DMS53 (cell line): ENCODE results near the gene ACO1.
"Not testable (repeated sequence)": the region's sequence is repeated elsewhere in the genome, so short reads cannot be mapped to it uniquely, and the experiment has no call there.

Experiments used
- DNase-seq: peaks from one replicate; lab custom pipeline; 2025; lab: John Stamatoyannopoulos, UW

Gene ACO1

DNA sequence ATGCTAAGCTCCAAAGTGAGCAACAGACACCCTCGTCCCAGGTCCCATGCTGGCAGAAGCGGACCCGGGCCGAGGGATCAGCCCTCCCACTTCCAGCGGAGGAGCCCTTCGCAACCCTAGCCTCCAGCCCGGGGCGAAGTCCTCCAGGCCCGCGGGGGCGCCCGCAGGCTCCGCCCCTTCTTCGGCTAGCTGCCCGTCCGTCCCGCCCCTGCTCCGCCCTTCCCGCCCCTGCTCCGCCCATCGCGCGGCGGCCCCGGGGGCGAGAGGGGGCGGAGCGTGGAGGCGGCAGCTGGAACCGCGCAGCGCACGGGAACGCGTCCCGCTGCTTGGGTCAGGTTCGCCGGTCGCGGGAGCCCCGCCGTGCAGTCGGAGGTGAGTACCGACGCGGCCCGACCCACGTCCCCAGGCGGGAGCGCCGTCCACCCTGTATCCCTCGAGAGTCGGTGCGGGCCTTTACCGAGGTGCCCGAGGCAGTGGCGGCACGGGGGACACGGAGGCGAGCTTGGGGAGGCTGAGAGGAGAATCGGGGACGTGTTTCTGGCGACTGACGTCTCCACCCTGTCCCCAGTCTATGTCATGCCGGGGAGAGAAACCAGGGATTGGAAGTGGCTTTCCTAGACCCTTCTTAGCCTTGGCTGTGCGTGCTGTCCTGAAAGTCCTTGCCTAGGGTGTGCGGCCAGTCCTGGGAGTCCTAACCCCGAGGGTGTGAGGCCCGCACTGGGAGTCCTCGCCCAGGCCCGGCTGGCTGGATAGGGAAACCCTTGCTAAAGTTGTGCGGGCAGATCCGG is at the start of gene ACO1:
ACO1 (plus strand) TSS at position 280 of the 788 bp plus-strand sequence. CDS start 20,864 bp downstream, outside the sequence.
- peak; percentile 92 for DNase-seq

DNA sequence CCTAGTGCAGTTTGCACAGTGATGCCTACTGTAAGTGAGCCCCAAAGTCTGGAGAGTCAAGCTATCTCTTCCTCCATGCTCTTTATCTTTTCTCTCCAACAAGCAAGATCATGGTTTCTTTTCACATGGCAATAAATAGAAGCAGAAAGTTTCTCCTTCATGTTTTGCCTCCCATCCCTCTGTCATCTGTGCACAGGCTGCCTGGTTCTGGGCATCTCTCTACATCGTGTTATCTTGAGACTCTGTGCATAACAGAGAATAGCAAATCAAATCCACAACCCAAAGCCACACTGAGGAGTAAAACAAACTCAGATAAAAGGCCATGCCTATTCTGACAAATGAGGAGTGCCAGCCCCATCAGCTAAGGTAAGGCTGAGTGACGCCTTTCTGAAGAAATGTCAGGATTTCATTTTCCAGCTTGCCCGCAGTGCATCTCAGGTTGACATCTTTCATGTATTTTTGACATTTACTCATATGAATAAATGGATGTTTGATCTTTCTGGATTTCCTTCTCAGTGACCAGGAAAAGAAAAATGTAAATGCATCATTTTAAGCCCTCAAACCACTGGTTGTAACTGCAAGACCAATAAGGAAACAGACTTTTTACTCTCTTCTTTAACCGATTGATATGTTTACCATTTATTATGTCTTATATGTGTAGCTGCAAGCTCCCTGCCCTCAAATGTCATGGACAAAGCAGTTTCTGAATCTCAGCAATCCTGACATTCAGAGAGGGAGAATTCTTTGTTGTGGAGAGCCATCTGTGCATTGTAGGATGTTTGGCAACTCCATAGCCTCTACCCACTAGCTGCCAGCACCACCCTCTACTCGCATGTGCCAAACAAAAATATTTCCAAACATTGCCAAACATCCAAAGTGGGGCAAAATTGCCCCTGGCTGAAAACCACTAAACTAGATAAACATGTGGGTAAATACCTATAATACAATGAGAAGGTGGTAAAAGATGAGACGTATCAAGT is 49.2 kb upstream of the ACO1 start:
- DNase-seq, result no peak

DNA sequence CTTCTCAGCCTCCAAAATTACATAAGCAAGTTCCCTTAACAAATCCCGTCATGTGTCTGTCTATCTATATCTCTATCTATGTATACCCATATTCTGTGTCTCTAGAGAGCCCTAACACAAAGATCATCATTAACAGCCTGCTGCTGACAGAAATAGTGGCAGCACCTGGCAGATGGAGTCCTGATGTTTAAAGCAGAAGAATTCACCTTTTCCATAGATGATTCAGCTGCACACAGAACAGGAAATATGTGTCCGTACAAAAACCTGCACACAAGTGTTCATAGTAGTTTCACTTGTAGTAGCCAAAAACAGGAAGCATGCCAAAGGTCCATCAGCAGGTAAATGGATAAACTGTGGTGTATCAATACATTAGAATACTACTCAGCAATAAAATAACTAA is 45.0 kb upstream of the ACO1 start:
- DNase-seq, result no peak

DNA sequence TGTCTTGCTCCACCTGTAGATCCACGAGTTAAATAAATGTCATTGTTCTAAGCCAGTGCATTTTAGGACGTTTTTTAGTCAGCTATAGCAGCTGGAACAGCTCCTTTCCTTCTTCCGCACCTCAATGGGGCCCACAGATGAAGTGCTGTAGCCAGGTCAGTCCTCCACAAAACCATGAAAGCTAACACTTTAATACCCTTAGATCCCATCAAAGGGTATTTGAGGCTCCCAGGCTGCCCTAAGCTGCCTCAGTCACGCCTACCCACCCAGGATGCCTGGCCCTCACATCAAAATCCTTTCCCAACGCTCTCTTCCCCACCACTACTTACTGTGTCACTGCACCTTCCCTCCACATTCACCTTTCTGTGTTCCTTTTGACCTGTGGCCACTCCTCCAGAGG is 44.1 kb upstream of the ACO1 start:
- DNase-seq, result no peak

DNA sequence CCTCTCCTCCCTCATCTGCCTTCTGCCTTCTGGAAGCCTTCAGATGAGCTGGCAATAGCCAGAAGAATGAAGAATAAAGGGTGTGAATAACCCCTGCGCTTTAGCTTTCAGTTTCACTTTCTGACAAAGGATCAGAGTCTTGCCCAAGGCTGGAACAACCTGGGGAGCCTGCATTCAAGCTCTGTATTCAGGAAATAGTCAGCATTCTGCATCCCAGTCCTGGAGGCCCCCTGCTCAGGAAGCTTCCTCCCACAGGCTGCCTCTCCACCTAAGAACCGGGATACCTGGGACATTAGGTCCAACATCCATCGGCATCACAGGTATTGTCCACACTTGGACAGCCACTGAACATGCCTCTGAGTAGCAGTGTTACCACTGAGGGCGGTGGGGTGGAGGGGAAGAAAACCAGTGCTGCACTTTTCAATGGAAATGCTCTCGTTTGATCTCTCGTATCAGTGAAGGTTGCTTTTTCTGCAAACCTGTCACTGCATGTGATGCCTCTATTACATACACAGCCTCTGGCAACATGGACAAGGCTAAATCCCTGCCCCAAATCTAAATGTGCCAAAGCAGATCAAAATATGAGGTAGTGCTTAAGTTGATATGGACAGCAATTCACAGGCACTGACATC is 39.8 kb upstream of the ACO1 start:
- peak; percentile 11 for DNase-seq

DNA sequence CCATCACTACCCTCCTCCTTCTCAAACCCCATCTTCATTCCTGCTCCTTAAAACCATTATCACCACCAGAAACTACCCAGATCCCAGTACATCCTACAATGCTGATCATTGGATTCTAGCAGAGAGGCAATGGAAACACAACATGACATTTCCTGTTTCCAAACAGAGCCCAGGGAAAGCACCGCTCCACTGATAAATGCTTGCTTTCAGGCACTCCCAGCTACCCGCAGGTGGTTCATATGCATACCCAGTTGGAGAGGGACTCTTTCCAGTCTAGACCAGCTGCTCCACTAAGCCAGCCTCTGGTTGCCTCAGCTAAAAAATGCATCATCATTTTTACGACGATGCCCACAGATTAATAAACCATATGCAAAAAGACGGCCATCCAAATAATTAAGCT is 39.2 kb upstream of the ACO1 start:
- DNase-seq, result no peak

DNA sequence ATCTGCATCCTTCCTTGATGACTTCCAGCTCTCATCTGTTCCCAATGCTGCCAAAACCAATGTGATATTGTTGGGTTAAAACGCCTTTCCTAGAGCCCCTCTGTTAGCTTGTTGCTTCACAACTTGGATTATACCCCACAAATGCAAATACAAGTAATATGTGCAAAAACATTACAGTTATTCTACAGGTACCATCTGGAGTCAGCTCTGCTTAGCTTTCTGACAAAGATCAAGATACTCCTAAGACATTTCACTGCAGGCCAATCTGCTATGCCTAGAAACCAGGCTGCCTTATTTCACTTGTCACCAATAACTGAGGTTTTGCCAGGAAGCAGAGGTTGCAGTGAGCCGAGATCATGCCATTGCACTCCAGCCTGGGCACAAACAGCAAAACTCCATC is 36.9 kb upstream of the ACO1 start:
- no peak for DNase-seq

DNA sequence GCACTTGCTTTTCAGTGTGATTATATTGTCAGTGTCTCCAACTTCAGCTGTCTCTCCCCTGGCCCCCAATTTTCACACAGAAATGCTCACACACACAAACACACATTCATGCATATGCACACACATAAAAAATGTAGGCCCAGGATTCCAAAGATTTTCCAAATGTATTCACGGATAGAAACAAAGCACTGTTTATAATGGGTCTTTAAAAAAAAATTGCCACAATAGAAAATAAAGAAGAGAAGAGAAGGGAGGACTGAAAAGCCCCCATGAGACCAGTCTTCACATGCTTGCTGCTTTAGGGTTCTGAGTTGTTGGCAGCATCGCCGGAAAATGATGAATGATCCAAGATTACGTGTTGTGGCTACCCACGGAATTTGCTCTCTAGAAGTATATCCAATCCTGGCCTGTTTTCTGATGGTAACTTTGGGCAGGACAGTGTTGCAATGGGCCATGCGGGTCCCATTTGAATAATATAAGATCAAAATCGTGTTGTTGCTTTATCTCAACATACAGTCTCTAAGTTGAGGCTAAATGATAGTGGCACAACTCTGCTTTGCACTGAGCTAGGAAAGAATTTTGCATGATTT is 36.2 kb upstream of the ACO1 start:
- DNase-seq, result no peak

DNA sequence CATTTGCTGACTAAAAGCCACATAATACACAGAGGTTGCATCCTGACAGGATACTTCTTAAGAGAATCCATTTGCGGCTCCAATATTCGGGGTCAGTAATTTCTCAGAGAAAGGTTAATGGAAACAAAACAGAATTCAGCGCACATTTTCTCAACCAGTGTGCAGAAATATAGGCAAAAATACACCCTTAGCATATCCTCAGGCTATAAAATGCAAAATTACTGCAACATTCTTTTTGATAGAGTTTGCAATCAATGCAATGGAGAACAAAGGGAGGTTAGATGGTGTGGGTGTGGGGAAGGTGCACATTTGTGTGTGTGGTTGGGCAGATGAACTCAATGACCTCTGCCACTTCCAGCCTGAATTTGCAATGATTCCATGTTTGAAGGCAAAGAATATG is 35.4 kb upstream of the ACO1 start:
- no peak for DNase-seq

DNA sequence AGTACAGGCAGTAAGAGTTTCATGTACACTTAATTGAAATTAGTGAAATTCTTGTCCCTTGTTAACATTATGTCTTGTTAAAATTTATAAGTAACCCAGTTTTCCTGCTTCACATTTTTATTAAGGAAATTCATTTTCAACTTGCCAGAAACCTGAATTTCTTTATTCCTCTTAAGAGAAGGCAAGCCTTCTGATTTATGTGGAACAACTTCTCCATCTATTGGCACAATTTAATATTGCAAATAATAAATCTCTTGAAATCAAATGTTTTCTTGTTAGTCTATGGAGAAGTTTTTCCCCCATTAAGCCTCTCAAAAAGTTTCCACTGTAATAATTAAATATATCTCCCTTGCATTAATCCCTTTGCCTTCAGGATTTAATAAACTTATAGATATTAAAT is 33.8 kb upstream of the ACO1 start:
- peak; percentile 50 for DNase-seq

DNA sequence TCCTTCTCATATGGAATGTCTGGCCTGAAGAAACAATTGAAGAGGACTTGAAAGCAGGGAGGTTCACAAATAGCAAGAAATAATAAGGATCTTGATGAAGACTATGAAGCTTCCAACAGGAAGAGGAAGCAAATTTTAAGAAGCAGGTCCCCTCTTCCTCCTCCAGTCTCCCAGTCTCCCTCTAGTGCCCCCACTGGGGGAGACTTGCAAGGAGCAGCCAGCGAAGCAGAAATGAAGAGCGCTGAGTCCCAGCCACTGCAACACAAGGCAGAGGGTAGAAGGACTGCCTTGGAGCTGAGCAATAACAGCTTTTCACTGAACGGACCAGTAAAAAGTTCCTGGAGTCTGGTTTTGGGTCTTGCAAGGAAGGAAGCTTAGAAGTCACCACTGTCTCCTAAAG is 32.6 kb upstream of the ACO1 start:
- DNase-seq, result peak; percentile 25

DNA sequence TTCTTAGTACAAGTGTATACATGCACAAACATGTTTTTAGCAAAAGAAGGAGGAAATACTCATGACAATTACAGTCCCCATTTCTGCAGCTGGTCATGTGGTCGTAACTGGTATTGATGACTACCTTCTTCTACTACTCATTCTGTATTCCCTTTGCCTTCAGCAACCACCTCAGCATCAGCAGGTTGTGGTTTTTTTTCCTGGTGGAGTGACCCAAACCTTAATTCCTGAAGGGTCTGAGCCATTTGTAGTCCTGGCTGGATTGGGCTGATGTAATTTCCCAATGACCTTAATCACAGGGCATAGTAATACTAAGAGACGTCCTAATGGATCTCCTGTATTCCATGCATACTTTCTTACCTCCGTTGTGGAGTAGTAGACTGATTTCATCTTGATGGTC is 31.0 kb upstream of the ACO1 start:
- DNase-seq, result not testable (repeated sequence)

DNA sequence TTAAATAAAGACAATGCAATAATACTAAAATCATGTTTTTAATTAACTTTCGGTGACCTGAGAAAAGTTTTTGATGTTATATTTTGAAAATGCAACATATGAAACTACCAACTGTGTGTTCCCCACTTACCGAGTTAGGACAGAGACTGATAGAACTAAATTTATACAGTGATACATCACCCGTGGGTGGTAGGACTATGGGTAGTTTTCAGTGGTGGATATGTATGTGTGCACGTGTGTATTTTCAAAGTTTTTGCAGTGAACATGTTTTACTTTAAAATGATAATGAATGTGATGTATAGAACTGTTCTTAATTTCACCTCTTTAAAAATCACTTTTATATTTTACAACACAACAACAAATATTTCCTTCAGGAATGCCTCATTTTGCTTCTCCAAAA is 25.0 kb upstream of the ACO1 start:
- no peak for DNase-seq

DNA sequence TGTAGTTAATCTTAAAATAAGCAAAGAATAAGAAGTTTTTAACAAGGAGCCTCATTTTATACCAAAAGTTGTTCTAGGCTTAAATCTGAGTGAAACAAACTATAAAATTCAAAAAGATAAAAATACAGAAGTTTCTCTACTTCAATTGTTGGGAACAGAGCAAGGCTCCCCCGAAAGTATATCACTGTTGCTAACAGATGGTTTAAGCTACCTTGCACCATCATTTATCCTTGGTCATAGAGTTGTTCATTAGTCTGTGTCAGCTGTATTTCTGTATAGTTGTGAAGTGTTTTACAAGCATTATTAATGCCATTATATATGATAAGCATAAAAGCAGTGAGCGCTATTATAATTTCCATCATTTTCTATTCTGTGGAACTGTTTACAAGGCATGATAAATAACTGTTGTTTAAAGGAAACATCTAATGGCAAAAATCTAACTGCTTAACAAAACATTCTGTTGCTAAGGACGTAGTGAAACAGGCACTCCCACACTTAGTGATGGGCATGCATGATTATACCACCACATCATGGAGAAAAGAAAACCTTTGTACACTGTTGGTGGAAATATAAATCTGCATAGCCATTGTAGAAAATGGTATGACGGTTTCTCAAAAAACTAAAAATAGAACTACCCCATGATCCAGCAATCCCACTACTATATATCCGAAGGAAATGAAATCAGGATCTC is 23.3 kb upstream of the ACO1 start:
- no peak for DNase-seq

DNA sequence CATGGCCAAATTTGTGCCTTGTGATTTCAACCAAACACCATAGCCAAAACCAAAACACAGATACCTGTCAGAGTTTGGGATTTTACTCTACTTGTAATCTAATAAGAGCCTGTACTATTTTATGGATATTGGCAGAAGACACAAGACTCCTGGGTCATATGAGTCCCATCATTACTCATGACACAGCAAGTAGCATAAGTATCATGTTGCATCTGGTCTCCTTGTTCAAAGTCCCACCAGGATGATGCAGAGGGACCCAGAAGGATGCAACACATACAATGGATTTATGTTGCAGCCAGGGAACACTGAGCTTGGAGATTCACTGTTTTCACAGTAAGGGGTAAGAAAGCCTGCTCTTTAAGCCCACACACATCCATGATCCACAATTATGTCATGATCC is 13.2 kb upstream of the ACO1 start:
- DNase-seq, result no peak

DNA sequence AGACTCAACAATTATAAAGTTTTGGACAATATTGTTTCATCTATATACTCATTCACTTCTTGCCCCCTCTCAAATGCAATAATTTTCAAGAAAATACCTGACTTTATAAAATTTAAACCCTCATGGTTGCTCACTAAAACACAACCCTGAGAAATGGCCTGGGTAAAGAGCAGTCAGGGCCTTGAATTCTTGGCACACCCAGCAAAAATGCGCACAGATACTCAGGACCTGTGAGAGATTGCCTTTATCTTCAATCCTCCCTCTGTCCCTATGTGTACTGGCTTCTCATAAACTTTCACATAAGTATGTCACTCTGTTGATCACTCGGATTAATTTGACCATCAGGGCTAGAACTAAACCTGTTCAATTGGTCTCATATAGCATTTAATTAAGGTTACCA is 12.8 kb upstream of the ACO1 start:
- DNase-seq, result no peak

DNA sequence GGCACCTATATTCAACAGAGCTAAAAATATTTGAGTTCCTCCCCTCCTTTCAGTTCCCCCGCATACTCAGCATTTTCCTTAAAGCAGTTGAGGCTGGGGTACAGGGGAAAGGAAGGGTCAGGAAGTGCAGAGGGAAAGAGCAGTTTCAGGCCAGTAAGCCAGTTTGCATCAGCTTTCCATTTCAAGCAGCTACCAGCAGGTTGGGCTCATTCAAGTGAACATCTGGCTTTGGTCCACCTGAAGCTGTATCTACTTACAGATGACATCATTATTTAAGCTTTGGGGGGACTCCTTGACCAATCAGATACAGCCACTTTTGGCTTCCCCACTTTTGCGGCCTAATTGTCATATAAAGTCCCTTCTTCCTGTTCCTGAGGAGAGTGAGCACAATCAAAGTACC is 8.2 kb upstream of the ACO1 start:
- DNase-seq, result no peak

DNA sequence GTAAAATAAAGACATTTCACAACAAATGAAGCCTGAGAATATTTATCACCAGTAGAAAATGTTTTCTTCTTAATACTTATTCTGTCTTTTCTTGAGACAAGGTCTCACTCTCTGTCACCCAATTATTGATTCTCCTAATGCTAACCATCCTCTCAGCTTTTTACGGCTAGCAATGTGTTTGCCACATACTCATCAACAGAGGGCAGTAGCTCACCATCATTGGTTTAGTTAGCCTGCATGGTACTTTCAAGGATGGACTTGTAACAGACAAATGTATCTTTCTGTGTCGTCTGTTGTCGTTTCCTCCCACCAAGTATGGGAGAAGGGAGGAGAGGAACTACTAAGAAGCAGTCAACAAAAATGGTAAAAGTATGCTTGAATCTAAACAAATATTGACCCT is 5.9 kb upstream of the ACO1 start:
- peak; percentile 83 for DNase-seq

DNA sequence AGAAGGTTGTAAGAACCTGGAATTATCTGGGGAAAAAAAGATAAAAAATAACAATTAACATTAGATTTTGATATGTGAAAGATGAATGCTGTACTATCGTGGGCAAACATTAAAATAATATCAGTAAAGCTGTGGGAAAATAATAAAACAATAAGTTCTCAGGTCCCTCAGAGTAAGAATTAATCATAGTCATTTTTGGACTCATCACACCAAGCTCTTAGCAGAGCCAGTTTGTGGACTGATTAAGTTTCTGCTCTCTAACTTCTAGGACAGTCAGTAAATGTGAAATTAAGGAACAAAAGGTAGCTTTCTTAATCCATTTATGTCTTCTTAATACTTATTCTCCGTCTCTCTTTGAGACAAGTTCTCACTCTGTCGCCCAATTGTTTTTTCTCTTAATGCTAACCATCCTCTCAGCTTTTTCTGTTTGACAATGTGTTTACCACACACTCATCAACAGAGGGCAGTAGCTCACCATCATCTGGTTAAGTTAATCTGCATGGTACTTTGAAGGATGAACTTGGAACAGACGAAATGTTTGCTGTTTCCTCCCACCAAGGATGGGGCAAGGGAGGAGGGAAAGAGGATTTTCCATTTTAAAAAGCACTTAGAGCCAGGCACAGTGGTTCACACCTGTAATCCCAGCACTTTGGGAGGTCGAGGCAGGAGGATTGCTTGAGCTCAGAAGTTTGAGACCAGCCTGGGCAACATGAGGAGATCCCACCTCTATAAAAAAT is 5.3 kb upstream of the ACO1 start:
- peak; percentile 87 for DNase-seq

DNA sequence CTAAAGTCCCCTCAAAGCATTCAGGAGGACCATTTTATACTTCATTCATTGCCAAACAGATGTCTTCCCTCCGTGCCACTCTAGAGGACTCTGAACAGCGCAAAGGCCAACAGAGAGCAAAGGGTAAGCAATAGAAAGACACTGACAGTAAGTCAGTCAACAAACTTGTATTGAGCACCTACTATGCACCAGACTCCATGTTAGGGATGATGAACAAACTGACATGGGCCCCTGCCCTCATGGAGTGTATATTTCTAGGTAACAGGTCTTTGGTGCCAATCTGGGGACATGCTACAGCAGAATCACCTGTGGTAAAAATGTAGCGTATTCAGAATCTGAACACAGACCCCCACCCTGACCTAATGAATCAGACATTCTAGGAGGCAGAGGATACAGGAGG is 3.5 kb upstream of the ACO1 start:
- DNase-seq, result no peak
